Neural cell (in vitro differentiated cells): ENCODE data around the gene PPP3CA. TPM values are rescaled to one million over a fixed set of nuclear protein-coding genes. Genes with fewer than 3 reads are reported as not detected.

Experiments
- H2AFZ ChIP-seq: fragments of 200-600, 300-800 bp; sonication (generic), shearing (Covaris generic); 2 replicates; pipeline ENCODE4 v1.6.0; 2014; ENCODE audit warnings: low read depth, mild to moderate bottlenecking, antibody characterized with exemption, low read length, moderate library complexity
- H3F3A ChIP-seq: fragments of 200-600 bp; shearing (Covaris generic); 2 replicates; pipeline ENCODE4 v1.6.1; 2016; ENCODE audit warnings: mild to moderate bottlenecking, moderate library complexity, mixed read lengths, antibody characterized with exemption, low read length; ENCODE audit not compliant: insufficient read depth, poor library complexity, severe bottlenecking
- H3K27ac ChIP-seq: fragments of 200-600, 300-800 bp; sonication (generic), shearing (Covaris generic); 2 replicates; pipeline ENCODE4 v1.5.1; 2014; ENCODE audit warnings: mild to moderate bottlenecking, low read length, moderate library complexity
- H3K27me3 ChIP-seq: fragments of 300-800, 200-600 bp; sonication (generic), shearing (Covaris generic); 2 replicates; pipeline ENCODE4 v1.6.0; 2014; ENCODE audit warnings: mild to moderate bottlenecking, low read depth, low read length, moderate library complexity; ENCODE audit not compliant: insufficient read depth
- H3K36me3 ChIP-seq: fragments of 300-800, 200-600 bp; sonication (generic), shearing (Covaris generic); 2 replicates; pipeline ENCODE4 v1.5.1; 2014; ENCODE audit warnings: mild to moderate bottlenecking, antibody characterized with exemption, low read length, moderate library complexity; ENCODE audit not compliant: insufficient read depth
- H3K4me2 ChIP-seq: fragments of 300-800, 200-600 bp; sonication (generic), shearing (Covaris generic); 2 replicates; pipeline ENCODE4 v1.6.0; 2014; ENCODE audit warnings: mild to moderate bottlenecking, low read length
- H3K4me3 ChIP-seq: fragments of 300-800, 200-600 bp; sonication (generic), shearing (Covaris generic); 2 replicates; pipeline ENCODE4 v1.5.1; 2014; ENCODE audit warnings: mild to moderate bottlenecking, low read length, moderate library complexity
- H3K79me2 ChIP-seq: fragments of 200-600 bp; shearing (Covaris generic); replicated peaks from 2 replicates; pipeline ENCODE4 v1.6.0; 2014; ENCODE audit warnings: mild to moderate bottlenecking, low read length, moderate library complexity; ENCODE audit not compliant: insufficient read depth
- H3K9ac ChIP-seq: fragments of 300-800, 200-600 bp; sonication (generic), shearing (Covaris generic); 2 replicates; pipeline ENCODE4 v1.6.1; 2016; ENCODE audit warnings: mild to moderate bottlenecking, low read length, mixed read lengths
- H3K9me2 ChIP-seq: fragments of 200-600 bp; shearing (Covaris generic); 2 replicates; pipeline ENCODE4 v1.6.1; 2016; ENCODE audit warnings: mild to moderate bottlenecking, low read length, mixed read lengths; ENCODE audit not compliant: insufficient read depth
- H3K9me3 ChIP-seq: fragments of 200-600, 300-800 bp; sonication (generic), shearing (Covaris generic); 2 replicates; pipeline ENCODE4 v1.6.1; 2016; ENCODE audit warnings: mild to moderate bottlenecking, mixed run types, low read length, moderate library complexity, mixed read lengths
- H4K20me1 ChIP-seq: fragments of 200-600 bp; shearing (Covaris generic); 2 replicates; pipeline ENCODE4 v1.6.1; 2016; ENCODE audit warnings: mild to moderate bottlenecking, mixed run types; ENCODE audit not compliant: insufficient read depth
- CTCF ChIP-seq: fragments of 450-650 bp; IDR thresholded peaks from 2 replicates; pipeline ENCODE4 v1.5.1; 2014; ENCODE audit warnings: antibody characterized with exemption, mild to moderate bottlenecking, moderate library complexity; ENCODE audit not compliant: poor library complexity, severe bottlenecking
- EP300 ChIP-seq: fragments of 450-650 bp; conservative IDR thresholded peaks from 2 replicates; pipeline ENCODE4 v1.6.1; 2014; ENCODE audit warnings: antibody characterized with exemption, mild to moderate bottlenecking, moderate library complexity; ENCODE audit not compliant: poor library complexity, severe bottlenecking
- EZH2 ChIP-seq: fragments of 200-600, 300-800 bp; shearing (Covaris generic), sonication (generic); IDR thresholded peaks from 2 replicates; pipeline ENCODE4 v1.6.1; 2014; ENCODE audit warnings: antibody characterized with exemption, low read length, borderline replicate concordance, mild to moderate bottlenecking; ENCODE audit not compliant: insufficient read depth, poor library complexity, severe bottlenecking
- MXI1 ChIP-seq: fragments of 450-650 bp; conservative IDR thresholded peaks from 2 replicates; pipeline ENCODE4 v1.6.1; 2014; ENCODE audit warnings: antibody characterized with exemption, mild to moderate bottlenecking; ENCODE audit not compliant: poor library complexity, severe bottlenecking
- POLR2AphosphoS5 ChIP-seq: IDR thresholded peaks from 2 replicates; pipeline ENCODE4 v1.6.1; 2012
- RAD21 ChIP-seq: fragments of 450-650 bp; conservative IDR thresholded peaks from 2 replicates; pipeline ENCODE4 v1.6.1; 2014; ENCODE audit warnings: antibody characterized with exemption, mild to moderate bottlenecking, moderate library complexity
- REST ChIP-seq: IDR thresholded peaks from 2 replicates; pipeline ENCODE4 v1.6.1; 2012; ENCODE audit warnings: borderline replicate concordance
- SMC3 ChIP-seq: fragments of 450-650 bp; conservative IDR thresholded peaks from 2 replicates; pipeline ENCODE4 v1.6.1; 2014; ENCODE audit warnings: antibody characterized with exemption, mild to moderate bottlenecking, moderate library complexity; ENCODE audit not compliant: poor library complexity
- TAF1 ChIP-seq: IDR thresholded peaks from 2 replicates; pipeline ENCODE4 v1.6.1; 2012; ENCODE audit warnings: low read depth
- polyA plus RNA-seq: library from polyadenylated mRNA; depleted of rRNA; stranded (reverse); fragments of >200 nt; gene quantifications from 2 replicates; pipeline ENCODE4 v1.2.3, GENCODE V29; 2014

PPP3CA gene
- polyA plus RNA-seq, 1 donor from 2014 or later = 78.2 TPM

- Histone ChIP-seq H4K20me1 (no peaks in the 10 kb centered on the region), H3K9me2 (no peaks in the 10 kb centered on the region), H3K27me3 (no peaks in the 10 kb centered on the region), H3K36me3 (no peaks in the 10 kb centered on the region), H3K79me2 (no peaks in the 10 kb centered on the region), H3K4me3 (no peak overlapping the region), H3K9ac (no peak overlapping the region), H3F3A (no peaks in the 10 kb centered on the region), H3K4me2 (no peak overlapping the region), H3K27ac (no peak overlapping the region), H2AFZ (no peak overlapping the region), H3K9me3 (no peaks in the 10 kb centered on the region)
- TF ChIP-seq SMC3 = no peak
- no peak for TF ChIP-seq TAF1
- TF ChIP-seq REST = no peak
- TF ChIP-seq EP300 = no peak
- no peak for TF ChIP-seq MXI1
- TF ChIP-seq RAD21 = no peak
- TF ChIP-seq EZH2 = no peak
- TF ChIP-seq CTCF = no peak
- no peak for TF ChIP-seq POLR2AphosphoS5
Observed at GRCh38 chr4:101162990-101163380, 184.3 kb downstream of the PPP3CA start.

- Histone ChIP-seq H3K9me3 (no peaks in the 10 kb centered on the region), H3F3A (no peaks in the 10 kb centered on the region), H3K27ac (no peak overlapping the region)
Observed at GRCh38 chr4:101160792-101161592, 186.3 kb downstream of the PPP3CA start.

More at GRCh38 chr4:101160792-101161592, 186.3 kb downstream of the PPP3CA start:
- Histone ChIP-seq H2AFZ (no peak overlapping the region), H4K20me1 (no peaks in the 10 kb centered on the region), H3K4me3 (no peak overlapping the region), H3K9me2 (no peaks in the 10 kb centered on the region), H3K27me3 (no peaks in the 10 kb centered on the region), H3K36me3 (no peaks in the 10 kb centered on the region), H3K9ac (no peak overlapping the region), H3K79me2 (no peaks in the 10 kb centered on the region), H3K4me2 (no peak overlapping the region)
- TF ChIP-seq MXI1 = no peak
- TF ChIP-seq REST = no peak
- TF ChIP-seq CTCF = no peak
- no peak for TF ChIP-seq EZH2
- no peak for TF ChIP-seq SMC3
- TF ChIP-seq EP300 = no peak
- TF ChIP-seq POLR2AphosphoS5 = no peak
- no peak for TF ChIP-seq TAF1
- no peak for TF ChIP-seq RAD21
